ENCODE data around the gene SLC12A3.
"Not testable (repeated sequence)": the region's sequence is repeated elsewhere in the genome, so short reads cannot be mapped to it uniquely, and the experiment has no call there.

SLC12A3 gene

GRCh38 chr16:56929639-56930038, 64.6 kb downstream of the SLC12A3 start:
- DNase-seq, result no peak

DNA sequence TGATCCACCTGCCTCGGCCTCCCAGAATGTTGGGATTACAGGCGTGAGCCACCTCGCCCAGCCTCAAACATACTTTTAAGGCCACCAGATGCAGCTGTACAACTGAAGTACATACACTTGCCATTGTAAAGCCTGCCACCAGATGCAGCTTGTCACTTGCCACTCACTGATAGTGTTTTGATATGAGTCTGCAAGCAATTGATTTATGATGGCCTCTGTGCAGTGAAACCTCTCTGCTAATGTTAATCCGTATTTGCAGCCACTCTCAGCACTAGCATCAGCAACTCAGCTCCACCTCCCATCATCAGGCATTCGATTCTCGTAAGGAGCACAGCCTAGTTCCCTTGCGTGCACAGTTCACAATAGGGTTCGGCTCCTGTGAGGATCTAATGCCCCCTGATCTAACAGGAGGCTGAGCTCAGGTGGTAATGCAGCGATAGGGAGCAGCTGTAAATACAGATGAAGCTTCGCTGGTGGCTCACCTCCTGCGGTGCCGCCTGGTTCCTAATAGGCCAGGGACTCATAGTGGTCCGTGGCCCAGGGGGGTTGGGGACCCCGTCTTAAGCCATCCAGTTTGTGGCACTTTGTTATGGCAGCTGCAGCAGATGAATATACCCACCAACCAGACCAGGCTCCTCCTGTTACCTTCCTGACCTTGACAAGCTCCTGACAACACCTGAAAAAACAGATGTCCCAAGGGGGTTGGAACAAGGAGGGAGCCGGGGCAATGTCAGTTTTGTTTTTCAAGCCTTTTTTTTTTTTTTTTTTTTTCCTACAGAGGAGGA, 65.7 kb downstream of the SLC12A3 start:
- DNase-seq, result no peak

DNA sequence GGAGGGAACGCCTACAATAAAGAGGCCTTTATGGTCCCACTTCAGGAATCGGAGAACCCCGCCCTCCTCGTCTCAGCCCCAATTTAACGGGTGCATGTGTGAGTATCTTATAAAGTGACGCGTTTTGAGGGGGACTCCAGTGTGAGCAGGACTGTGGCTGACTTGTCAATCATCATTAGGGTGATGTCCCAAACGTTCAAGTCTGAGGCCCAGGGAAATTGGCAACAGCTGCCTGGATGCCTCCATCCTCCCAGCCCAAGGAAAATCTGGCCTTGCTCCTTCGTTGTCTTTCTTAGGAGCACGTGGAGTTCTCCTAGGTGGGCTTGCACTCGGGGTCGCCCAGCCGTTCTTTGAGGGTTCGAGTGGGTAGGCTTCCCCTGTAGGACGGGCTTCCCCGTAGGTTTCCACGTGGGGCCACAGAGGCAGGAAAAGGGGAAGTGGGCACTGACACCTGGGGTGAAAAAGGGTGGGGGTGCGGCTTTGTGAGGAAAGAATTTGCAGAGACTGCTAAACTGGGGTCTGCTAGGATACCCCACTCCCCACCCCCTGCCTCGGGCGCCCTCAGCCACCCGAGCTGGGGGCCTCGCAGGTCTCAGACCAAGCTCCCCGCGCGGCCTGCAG, 66.4 kb downstream of the SLC12A3 start:
- no peak for DNase-seq

- DNase-seq, result peak; percentile 98 to 99
Observed at GRCh38 chr16:56931892-56932720, 67.1 kb downstream of the SLC12A3 start, which contains the start of gene HERPUD1. Gene HERPUD1, plus strand, starts transcription at chr16:56932142. Its CDS starts 103 bp downstream, at chr16:56932245.

DNA sequence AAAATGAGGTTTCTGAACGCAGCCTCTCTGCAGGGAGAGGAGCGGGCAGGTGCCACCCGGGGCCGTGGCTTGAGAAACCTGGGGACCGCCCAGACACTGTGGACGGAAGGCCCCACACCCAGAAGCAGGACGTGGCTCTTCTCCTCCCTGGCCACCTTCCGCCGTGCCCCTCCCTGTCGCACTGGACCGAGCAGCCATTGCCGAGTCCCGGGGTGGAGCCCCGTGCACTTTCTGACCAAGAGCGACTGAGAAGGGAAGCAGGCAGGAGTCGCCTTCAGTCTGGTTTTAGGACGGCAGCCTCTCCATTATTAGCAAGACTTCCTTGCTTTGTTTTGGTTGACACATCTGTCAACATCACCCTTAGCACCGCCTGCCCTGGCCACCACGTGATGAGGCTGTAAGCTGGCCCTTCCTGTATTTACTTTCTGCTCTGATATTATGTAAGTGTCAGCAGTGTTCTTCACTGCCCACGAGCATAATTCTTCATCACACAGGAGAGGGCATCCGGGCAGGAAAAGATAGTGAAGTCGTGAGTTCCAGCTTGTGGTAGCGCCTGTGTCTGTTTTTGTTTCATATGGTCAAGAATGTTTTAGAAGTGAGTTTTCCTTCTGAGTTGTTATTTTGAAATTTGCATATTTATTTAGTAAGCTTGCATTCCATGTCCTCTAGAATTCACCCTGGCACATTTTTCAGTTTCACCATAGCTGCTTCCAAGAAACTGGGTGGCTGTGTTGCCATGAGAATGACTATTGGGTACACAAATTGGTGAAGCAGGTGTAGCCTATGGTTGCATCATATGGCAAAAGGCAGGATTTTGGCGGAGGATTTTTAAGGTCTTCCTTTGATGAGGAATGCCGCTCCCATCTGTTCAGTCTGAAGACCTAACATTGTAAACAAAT, 68.0 kb downstream of the SLC12A3 start:
- DNase-seq, result peak; percentile 11 to 36

- DNase-seq, result no peak
Observed at GRCh38 chr16:56933828-56934598, 69.0 kb downstream of the SLC12A3 start.

- DNase-seq, result not testable (repeated sequence)
Observed at GRCh38 chr16:56934599-56935145, 69.7 kb downstream of the SLC12A3 start.

DNA sequence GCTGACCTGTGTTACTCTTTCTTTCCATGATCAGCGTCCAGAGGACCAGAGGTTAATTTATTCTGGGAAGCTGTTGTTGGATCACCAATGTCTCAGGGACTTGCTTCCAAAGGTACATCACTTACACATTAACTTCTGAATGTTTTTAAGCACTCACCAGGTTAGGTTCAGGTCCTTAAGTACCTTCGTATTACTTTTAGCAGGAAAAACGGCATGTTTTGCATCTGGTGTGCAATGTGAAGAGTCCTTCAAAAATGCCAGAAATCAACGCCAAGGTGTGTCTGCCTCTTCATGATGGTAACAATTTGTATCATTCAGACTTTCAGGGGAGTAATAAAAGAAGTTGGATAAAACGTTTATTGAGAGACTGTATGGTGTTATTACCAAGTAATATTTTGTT, 70.2 kb downstream of the SLC12A3 start:
- no peak for DNase-seq

DNA sequence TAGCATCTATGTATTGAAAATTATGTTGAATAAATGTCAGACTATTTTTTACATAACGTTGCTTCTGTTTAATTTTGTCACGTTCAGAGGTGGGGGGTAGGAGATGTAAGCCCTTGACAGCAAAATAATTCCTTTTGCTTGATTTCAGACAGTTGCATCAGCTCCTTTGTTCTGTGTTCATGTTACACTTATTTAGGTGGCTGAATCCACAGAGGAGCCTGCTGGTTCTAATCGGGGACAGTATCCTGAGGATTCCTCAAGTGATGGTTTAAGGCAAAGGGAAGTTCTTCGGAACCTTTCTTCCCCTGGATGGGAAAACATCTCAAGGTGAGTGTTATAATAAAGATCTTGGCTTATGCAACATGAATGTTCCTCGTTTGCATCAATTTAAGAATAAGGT, 71.5 kb downstream of the SLC12A3 start:
- no peak for DNase-seq

- no peak for DNase-seq
Observed at GRCh38 chr16:56936950-56937349, 71.9 kb downstream of the SLC12A3 start.

GRCh38 chr16:56938664-56939513, 73.9 kb downstream of the SLC12A3 start:
- DNase-seq, result no peak

DNA sequence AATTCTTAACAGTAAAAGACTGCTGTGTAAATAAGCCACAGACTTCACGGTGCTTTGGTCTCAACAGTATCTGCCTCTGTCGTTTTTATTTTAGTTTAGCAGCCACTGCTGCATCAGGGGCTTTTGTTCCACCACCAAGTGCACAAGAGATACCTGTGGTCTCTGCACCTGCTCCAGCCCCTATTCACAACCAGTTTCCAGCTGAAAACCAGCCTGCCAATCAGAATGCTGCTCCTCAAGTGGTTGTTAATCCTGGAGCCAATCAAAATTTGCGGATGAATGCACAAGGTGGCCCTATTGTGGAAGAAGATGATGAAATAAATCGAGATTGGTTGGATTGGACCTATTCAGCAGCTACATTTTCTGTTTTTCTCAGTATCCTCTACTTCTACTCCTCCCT, 74.8 kb downstream of the SLC12A3 start:
- DNase-seq, result no peak

DNA sequence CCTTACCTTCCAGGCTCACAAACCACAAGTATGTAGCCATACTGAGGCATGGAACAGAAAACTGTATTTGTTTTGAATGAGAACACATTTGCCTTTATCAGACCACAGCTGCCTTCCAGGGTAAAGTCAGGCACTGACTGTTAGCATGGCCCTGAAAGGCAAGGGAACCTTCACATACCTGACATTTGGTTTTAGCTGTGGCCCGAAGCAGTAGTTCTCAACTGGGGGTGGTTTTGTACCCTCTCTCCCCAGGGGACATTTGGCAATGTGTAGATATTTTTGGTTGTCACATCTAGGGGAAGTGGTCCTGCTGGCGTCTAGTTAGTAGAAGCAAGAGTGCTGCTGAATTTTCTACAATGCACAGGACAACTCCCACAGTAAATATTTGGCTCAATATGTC, 76.1 kb downstream of the SLC12A3 start:
- DNase-seq, result no peak

DNA sequence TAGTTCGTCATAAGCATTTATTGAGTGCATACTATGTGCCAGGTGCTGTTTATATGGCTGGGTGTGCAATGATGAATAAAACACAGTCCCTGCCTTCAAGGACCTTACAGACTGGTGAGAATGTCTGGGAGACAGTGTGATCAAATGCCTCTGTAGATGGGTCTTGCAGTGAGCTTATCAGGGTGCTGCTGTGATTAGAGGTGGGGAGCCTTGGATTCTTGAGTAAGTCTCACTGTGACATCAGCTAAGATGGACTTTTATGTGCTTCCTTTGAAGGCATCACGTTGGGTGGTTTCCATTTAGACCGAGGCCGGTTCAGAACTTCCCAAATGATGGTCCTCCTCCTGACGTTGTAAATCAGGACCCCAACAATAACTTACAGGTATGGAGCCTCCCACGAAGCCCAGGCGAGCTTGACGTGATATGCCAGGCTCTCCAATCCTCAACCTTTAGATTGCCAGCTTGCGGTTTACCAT, 76.9 kb downstream of the SLC12A3 start:
- DNase-seq, result no peak

DNA sequence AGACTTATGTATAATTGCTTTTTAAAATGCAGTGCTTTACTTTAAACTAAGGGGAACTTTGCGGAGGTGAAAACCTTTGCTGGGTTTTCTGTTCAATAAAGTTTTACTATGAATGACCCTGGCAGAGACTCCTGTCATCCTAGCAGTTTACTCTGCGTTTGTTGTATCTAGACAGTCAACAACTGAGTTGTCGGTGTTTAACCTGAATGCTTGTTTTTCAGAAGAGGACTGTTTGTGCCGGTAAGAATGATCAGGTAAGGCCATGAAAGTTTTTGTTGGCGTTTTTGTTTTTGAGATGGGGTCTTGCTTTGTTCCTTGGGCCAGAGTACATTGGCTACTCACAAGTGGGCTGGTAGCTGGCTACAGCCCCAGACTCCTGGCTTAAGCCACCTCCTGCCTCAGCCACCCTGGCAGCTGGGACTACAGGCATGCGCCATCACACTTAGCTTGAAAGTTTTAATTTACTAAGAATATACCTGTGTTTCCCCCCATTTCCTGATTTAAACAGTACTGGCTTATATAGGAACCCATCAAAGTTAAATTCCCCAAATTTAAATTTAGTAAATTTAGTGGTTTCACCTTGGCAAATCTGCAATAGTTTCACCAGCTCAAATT, 78.9 kb downstream of the SLC12A3 start:
- DNase-seq, result no peak

- DNase-seq, result no peak
Observed at GRCh38 chr16:56944954-56945839, 80.2 kb downstream of the SLC12A3 start.

- no peak for DNase-seq
Observed at GRCh38 chr16:56945847-56946527, 81.0 kb downstream of the SLC12A3 start.

All from activated CD4-positive, alpha-beta T cell treated with anti-CD3 and anti-CD28 coated beads for 4 hours (primary cell).